ENCODE measurements around the gene MIS18BP1. TPM values are rescaled to one million over a fixed set of nuclear protein-coding genes. Genes with fewer than 3 reads are reported as not detected.
"Not testable (repeated sequence)": the region's sequence is repeated elsewhere in the genome, so short reads cannot be mapped to it uniquely, and the experiment has no call there.

MIS18BP1 gene
- total RNA-seq (2014; rRNA removed; shearing (Covaris generic)), result 28.9 and 30.2 TPM in 2 replicates
- polyA plus RNA-seq (2016; fragmentation: Nextera tagmentation; extraction: Ambion mirVana), result 23.3 and 24.4 TPM in 2 replicates

DNA sequence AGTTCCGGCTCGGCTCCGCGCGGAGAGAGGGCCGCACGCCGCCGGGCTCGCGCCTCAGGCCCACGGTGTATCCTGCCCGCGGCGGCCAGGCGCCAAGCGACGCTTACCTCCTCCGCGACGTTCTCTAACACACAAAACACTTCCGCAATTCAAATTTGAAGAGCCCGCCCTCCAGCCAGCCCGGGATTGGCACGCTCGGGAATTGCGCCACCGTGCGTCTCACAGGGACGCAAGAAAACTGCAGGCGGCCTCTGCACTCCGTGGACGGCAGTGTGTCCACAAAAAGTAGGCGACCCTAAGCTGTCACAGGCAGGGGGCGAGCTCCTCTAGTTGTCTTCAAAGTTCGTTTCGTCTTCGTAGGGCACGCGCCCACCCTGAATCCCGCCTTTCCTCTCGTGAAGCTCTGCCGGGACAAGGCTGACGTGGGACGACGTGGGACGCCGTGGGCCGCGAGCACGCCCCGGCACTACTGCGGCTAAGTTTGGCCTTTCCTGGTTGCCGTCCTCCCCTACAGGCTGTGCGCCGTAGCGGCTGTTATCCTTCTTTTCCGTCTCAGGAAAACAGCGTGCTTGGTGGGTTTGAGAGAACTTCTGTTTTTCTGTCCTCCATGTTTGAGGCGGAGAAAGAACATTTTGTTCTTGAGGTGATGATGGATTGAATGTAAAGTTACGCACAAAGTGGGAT lies at the start of gene MIS18BP1:
Gene MIS18BP1 (minus strand): TSS at position 133 of the 684 bp plus-strand sequence. CDS start 5,916 bp downstream, outside the sequence.
- in situ Hi-C loops (cut with MboI), result loop anchor here (25.0 kb wide), 1 partner anchor 341 kb away; no protein-coding TSS in a partner anchor
- DNase-seq, result peak; percentile 99
- H3K9me2 ChIP-seq (ENCODE audit: insufficient read depth), result no peaks in the 10 kb centered on the region
- no peaks in the 10 kb centered on the region for H3K36me3 ChIP-seq (ENCODE audit: low read depth)
- H3K4me3 ChIP-seq, result peak within 1 kb of the TSS; percentile 84
- H3K4me2 ChIP-seq (ENCODE audit: unreplicated experiment), result peak within 1 kb of the TSS; percentile 89
- peaks cover 25% of the 10 kb centered on the region for H3K4me1 ChIP-seq (ENCODE audit: insufficient read depth)
- H3K27me3 ChIP-seq (replicated peaks; ENCODE audit: insufficient read depth), result no peaks in the 10 kb centered on the region
- H3K9ac ChIP-seq, result peak within 1 kb of the TSS; percentile 93
- peak within 1 kb of the TSS; percentile 89 for H2AFZ ChIP-seq
- 1 to 2% methylated on average over 52 to 60 of the region's 61 CpGs for WGBS, 2 experiments (ENCODE audit: low coverage in 1 of 2, low lambda C conversion rate in 2 of 2, missing lambda C conversion rate in 2 of 2)
- H4K20me1 ChIP-seq (ENCODE audit: insufficient read depth), result no peaks in the 10 kb centered on the region
- H3K9me3 ChIP-seq (ENCODE audit: low read depth), result no peaks in the 10 kb centered on the region
- TF ChIP-seq EZH2 (IDR thresholded peaks at IDR 0.05; ENCODE audit: insufficient read depth, poor library complexity, severe bottlenecking) (no peak), EZH2phosphoT487 (IDR thresholded peaks at IDR 0.05; ENCODE audit: insufficient read depth, low read depth) (no peak)
- H3F3A ChIP-seq (ENCODE audit: insufficient read depth), result peaks cover 14% of the 10 kb centered on the region
- no peaks in the 10 kb centered on the region; the same call in 1 of the 2 replicates for H3K79me2 ChIP-seq (ENCODE audit: insufficient read depth)
- peak within 1 kb of the TSS; percentile 94 for H3K27ac ChIP-seq

GRCh38 chr14:45298423-45299117 lies 45.6 kb upstream of the MIS18BP1 start:
- H3K4me2 ChIP-seq (ENCODE audit: unreplicated experiment), result no peak overlapping the region
- H3K9me3 ChIP-seq (ENCODE audit: low read depth), result no peaks in the 10 kb centered on the region
- no peaks in the 10 kb centered on the region for H4K20me1 ChIP-seq (ENCODE audit: insufficient read depth)
- H3K27ac ChIP-seq, result no peak overlapping the region
- DNase-seq, result peak; percentile 30
- H3K9ac ChIP-seq, result no peak overlapping the region
- H3K9me2 ChIP-seq (ENCODE audit: insufficient read depth), result no peaks in the 10 kb centered on the region
- WGBS, 2 experiments (ENCODE audit: low coverage in 1 of 2, low lambda C conversion rate in 2 of 2, missing lambda C conversion rate in 2 of 2), result 27 to 35% methylated on average over 4 of the region's 4 CpGs
- no peak overlapping the region for H3K4me3 ChIP-seq
- peak overlapping the region; percentile 53; the same call in 1 of the 2 replicates for H2AFZ ChIP-seq
- TF ChIP-seq EZH2phosphoT487 (IDR thresholded peaks at IDR 0.05; ENCODE audit: insufficient read depth, low read depth) (no peak), EZH2 (IDR thresholded peaks at IDR 0.05; ENCODE audit: insufficient read depth, poor library complexity, severe bottlenecking) (no peak)
- H3K27me3 ChIP-seq (replicated peaks; ENCODE audit: insufficient read depth), result no peaks in the 10 kb centered on the region
- H3K36me3 ChIP-seq (ENCODE audit: low read depth), result no peaks in the 10 kb centered on the region
- H3K4me1 ChIP-seq (ENCODE audit: insufficient read depth), result peaks cover 4% of the 10 kb centered on the region; the same call in 1 of the 2 replicates
- no peaks in the 10 kb centered on the region for H3K79me2 ChIP-seq (ENCODE audit: insufficient read depth)
- no peaks in the 10 kb centered on the region for H3F3A ChIP-seq (ENCODE audit: insufficient read depth)
- in situ Hi-C loops (cut with MboI), result no loop called here

DNA sequence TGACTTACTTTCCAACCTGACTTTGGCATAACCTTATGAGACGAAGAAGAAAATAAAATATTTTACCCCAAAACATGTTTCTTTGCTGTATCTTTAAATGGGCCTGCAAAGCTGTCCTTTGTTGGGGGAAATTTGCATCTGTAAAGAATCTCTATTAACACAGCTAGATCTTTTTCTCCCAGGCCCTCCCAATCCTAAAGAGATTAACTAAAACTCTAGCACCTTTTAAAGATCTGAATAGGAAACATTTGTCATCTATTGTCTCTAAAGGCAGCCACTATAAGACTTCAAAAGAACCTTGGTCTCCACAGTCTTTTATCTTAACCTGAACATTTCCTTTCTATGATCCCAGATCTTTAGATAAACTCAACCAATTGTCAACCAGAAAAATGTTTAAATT lies 41.8 kb upstream of the MIS18BP1 start:
- H3K36me3 ChIP-seq (ENCODE audit: low read depth); H3K4me3 ChIP-seq; H3K9ac ChIP-seq; H3K9me3 ChIP-seq (ENCODE audit: low read depth); H2AFZ ChIP-seq; H3K4me1 ChIP-seq (ENCODE audit: insufficient read depth); DNase-seq; H3K27ac ChIP-seq; in situ Hi-C loops (cut with MboI); H3F3A ChIP-seq (ENCODE audit: insufficient read depth); H4K20me1 ChIP-seq (ENCODE audit: insufficient read depth); H3K27me3 ChIP-seq (replicated peaks; ENCODE audit: insufficient read depth); H3K9me2 ChIP-seq (ENCODE audit: insufficient read depth); H3K4me2 ChIP-seq (ENCODE audit: unreplicated experiment); H3K79me2 ChIP-seq (ENCODE audit: insufficient read depth): not testable (repeated sequence)
- 20 to 39% methylated on average over 1 of the region's 1 CpG for WGBS, 2 experiments (ENCODE audit: low coverage in 1 of 2, low lambda C conversion rate in 2 of 2, missing lambda C conversion rate in 2 of 2)

DNA sequence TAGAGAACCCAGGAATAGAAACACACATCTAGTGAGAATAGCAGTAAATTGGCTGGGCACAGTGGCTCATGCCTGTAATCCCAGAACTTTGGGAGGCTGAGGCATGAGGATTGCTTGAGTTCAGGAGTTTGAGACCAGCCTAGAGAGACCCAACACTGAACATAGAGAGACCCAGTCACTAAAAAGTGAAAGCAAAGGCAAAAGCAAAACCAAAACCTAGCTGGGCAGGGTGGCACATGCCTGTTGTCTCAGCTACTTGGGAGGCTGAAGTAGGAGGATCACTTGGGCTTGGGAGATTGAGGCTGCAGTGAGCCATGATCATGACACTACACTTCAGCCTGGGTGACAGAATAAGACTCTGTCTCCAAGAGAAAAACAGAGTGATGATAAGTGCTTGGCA lies 37.5 kb upstream of the MIS18BP1 start:
- no peaks in the 10 kb centered on the region for H3K4me1 ChIP-seq (ENCODE audit: insufficient read depth)
- TF ChIP-seq EZH2phosphoT487 (IDR thresholded peaks at IDR 0.05; ENCODE audit: insufficient read depth, low read depth), result no peak
- TF ChIP-seq EZH2 (IDR thresholded peaks at IDR 0.05; ENCODE audit: insufficient read depth, poor library complexity, severe bottlenecking), result no peak
- H3K9me3 ChIP-seq (ENCODE audit: low read depth), result no peaks in the 10 kb centered on the region
- H3K9ac ChIP-seq, result no peak overlapping the region
- no peak for DNase-seq
- no peak overlapping the region for H2AFZ ChIP-seq
- H3K9me2 ChIP-seq (ENCODE audit: insufficient read depth), result no peaks in the 10 kb centered on the region
- no peak overlapping the region for H3K27ac ChIP-seq
- no peaks in the 10 kb centered on the region for H3F3A ChIP-seq (ENCODE audit: insufficient read depth)
- H3K4me3 ChIP-seq, result no peak overlapping the region
- no peaks in the 10 kb centered on the region for H4K20me1 ChIP-seq (ENCODE audit: insufficient read depth)
- in situ Hi-C loops (cut with MboI), result no loop called here
- H3K27me3 ChIP-seq (replicated peaks; ENCODE audit: insufficient read depth), result 0 out of 2 replicates have a peak, but pooled peaks cover 3% of the 10 kb centered on the region
- no peak overlapping the region for H3K4me2 ChIP-seq (ENCODE audit: unreplicated experiment)
- no peaks in the 10 kb centered on the region for H3K36me3 ChIP-seq (ENCODE audit: low read depth)
- no peaks in the 10 kb centered on the region for H3K79me2 ChIP-seq (ENCODE audit: insufficient read depth)
